Uterus (tissue), 4 donors: ENCODE data around the gene FEZF2. TPM values are rescaled to one million over a fixed set of nuclear protein-coding genes. Genes with fewer than 3 reads are reported as not detected.

Experiments used
- DNase-seq, 2 donors: peaks; one replicate each; pipeline ENCODE4 v3.0.0-alpha.2; 2019 to 2020
- H3K27ac ChIP-seq, 2 donors: fragments of 200-600 bp; sonication (generic); 1 replicate in 1 of 2; 2 replicates in 1 of 2; pipeline ENCODE4 v1.5.1; 2016 to 2018
- H3K27me3 ChIP-seq, 2 donors: fragments of 200-600 bp; sonication (generic); one replicate each; pipeline ENCODE4 v1.5.1; 2018 to 2019; ENCODE audit warnings: control low read depth in 1 of 2
- H3K36me3 ChIP-seq, 2 donors: fragments of 200-600 bp; sonication (generic); one replicate each; pipeline ENCODE4 v1.5.1; 2019; ENCODE audit warnings: control low read depth in 1 of 2
- H3K4me1 ChIP-seq, 2 donors: fragments of 200-600 bp; sonication (generic); one replicate each; pipeline ENCODE4 v1.5.1; 2018 to 2019; ENCODE audit warnings: control low read depth in 1 of 2
- H3K4me3 ChIP-seq, 2 donors: fragments of 200-600 bp; sonication (generic); 1 replicate in 1 of 2; 2 replicates in 1 of 2; pipeline ENCODE4 v1.5.1; 2018 to 2019; ENCODE audit warnings: mild to moderate bottlenecking in 1 of 2
- H3K9me3 ChIP-seq, 2 donors: fragments of 200-600 bp; sonication (generic); one replicate each; pipeline ENCODE4 v1.5.1; 2019; ENCODE audit warnings: control low read depth in 1 of 2
- CTCF ChIP-seq, 4 experiments: fragments of 200-600 bp in 2 of 4; fragments of 450-650 bp in 2 of 4; sonication (generic) in 2 of 4; IDR thresholded peaks; one replicate each; pipeline ENCODE4 v1.5.1; 2016 to 2019; ENCODE audit warnings: antibody characterized with exemption in 4 of 4, mild to moderate bottlenecking in 2 of 4, moderate library complexity in 1 of 4
- POLR2A ChIP-seq, 2 donors: fragments of 450-650 bp; IDR thresholded peaks; one replicate each; pipeline ENCODE4 v1.6.1; 2016; ENCODE audit warnings: antibody characterized with exemption in 2 of 2, mild to moderate bottlenecking in 1 of 2, moderate library complexity in 1 of 2
- intact Hi-C: fragments of 100-400 bp; cut with DNase I; formaldehyde crosslinking; loops from one replicate; pipeline ENCODE4 v1.15.1; 2023; ENCODE audit warnings: low total_unique reads
- total RNA-seq, 4 donors: library from RNA; depleted of rRNA in 3 of 4; stranded (reverse); fragments of >200 nt in 3 of 4; gene quantifications; one replicate each; pipeline versions ENCODE4 v1.1.0 to v1.2.4, GENCODE V29; 2014 to 2023
- donor health status: DM: yes; HTN: yes; CAD: no.

FEZF2 gene
- total RNA-seq, 4 donors from 2014 or later: not detected

- TF ChIP-seq POLR2A (IDR thresholded peaks at IDR 0.05): no peak
- no peak for TF ChIP-seq CTCF (IDR thresholded peaks at IDR 0.05)
- no peaks in the 10 kb centered on the region for H3K27me3 ChIP-seq
- DNase-seq: no peak
- intact Hi-C loops: no loop called here
- no peaks in the 10 kb centered on the region for H3K36me3 ChIP-seq
- H3K27ac ChIP-seq: no peak overlapping the region
- H3K4me1 ChIP-seq: no peaks in the 10 kb centered on the region
- no peak overlapping the region for H3K4me3 ChIP-seq
- no peaks in the 10 kb centered on the region for H3K9me3 ChIP-seq
These were observed 19.4 kb upstream of the FEZF2 start for GRCh38 chr3:62392626-62393292.

GRCh38 chr3:62387251-62387650 lies 13.9 kb upstream of the FEZF2 start:
- DNase-seq: no peak
- H3K27ac ChIP-seq: no peak overlapping the region
- H3K9me3 ChIP-seq: no peaks in the 10 kb centered on the region
- H3K27me3 ChIP-seq: no peaks in the 10 kb centered on the region
- H3K4me3 ChIP-seq: no peak overlapping the region
- TF ChIP-seq CTCF (IDR thresholded peaks at IDR 0.05): no peak
- intact Hi-C loops: no loop called here
- H3K36me3 ChIP-seq: no peaks in the 10 kb centered on the region
- H3K4me1 ChIP-seq: no peaks in the 10 kb centered on the region

- intact Hi-C loops: no loop called here
- DNase-seq: no peak
- TF ChIP-seq CTCF (IDR thresholded peaks at IDR 0.05) (no peak), POLR2A (IDR thresholded peaks at IDR 0.05) (no peak)
- H3K4me1 ChIP-seq: peaks cover 0 to 3% of the 10 kb centered on the region in 2 donors
- H3K27ac ChIP-seq: no peak overlapping the region
- peaks cover 0 to 60% of the 10 kb centered on the region in 2 donors for H3K27me3 ChIP-seq
- no peaks in the 10 kb centered on the region for H3K9me3 ChIP-seq
- H3K4me3 ChIP-seq: no peak overlapping the region
- no peaks in the 10 kb centered on the region for H3K36me3 ChIP-seq
These were observed 6.0 kb upstream of the FEZF2 start for GRCh38 chr3:62379321-62379798.

GRCh38 chr3:62378921-62379320 lies 5.6 kb upstream of the FEZF2 start:
- intact Hi-C loops: no loop called here
- H3K9me3 ChIP-seq: no peaks in the 10 kb centered on the region
- H3K36me3 ChIP-seq: no peaks in the 10 kb centered on the region
- H3K4me3 ChIP-seq: no peak overlapping the region
- no peak for DNase-seq
- no peak overlapping the region for H3K27ac ChIP-seq
- peaks cover 0 to 65% of the 10 kb centered on the region in 2 donors for H3K27me3 ChIP-seq
- TF ChIP-seq POLR2A (IDR thresholded peaks at IDR 0.05) (no peak), CTCF (IDR thresholded peaks at IDR 0.05) (no peak)
- peaks cover 0 to 7% of the 10 kb centered on the region in 2 donors for H3K4me1 ChIP-seq

- Histone ChIP-seq H3K4me1 (peaks cover 0 to 7% of the 10 kb centered on the region in 2 donors), H3K36me3 (no peaks in the 10 kb centered on the region), H3K27ac (no peak overlapping the region), H3K9me3 (no peaks in the 10 kb centered on the region), H3K4me3 (no peak overlapping the region), H3K27me3 (peaks cover 0 to 71% of the 10 kb centered on the region in 2 donors)
- TF ChIP-seq CTCF (IDR thresholded peaks at IDR 0.05): no peak
- TF ChIP-seq POLR2A (IDR thresholded peaks at IDR 0.05): no peak
- no peak for DNase-seq
- intact Hi-C loops: no loop called here
These were observed 5.0 kb upstream of the FEZF2 start for GRCh38 chr3:62378311-62378789.
